GM10248 (cell line): ENCODE data around the gene ARSD.
"Not testable (repeated sequence)": the region's sequence is repeated elsewhere in the genome, so short reads cannot be mapped to it uniquely, and the experiment has no call there.

Source experiments
- CTCF ChIA-PET: fragments of 300-600 bp; sonication (Branson Sonifier 250); formaldehyde crosslinking; extraction: SDS; loops from one replicate; lab custom pipeline; 2021; ENCODE audit warnings: antibody characterized with exemption; lab: Yijun Ruan, JAX
- POLR2A ChIA-PET: fragments of 350-650 bp; sonication (Branson Sonifier 250); formaldehyde crosslinking; extraction: SDS; loops from one replicate; lab custom pipeline; 2020; ENCODE audit warnings: antibody characterized with exemption; lab: Yijun Ruan, JAX
- DNase-seq: peaks from one replicate; pipeline ENCODE4 v3.0.0; 2012; ENCODE audit errors: extremely low spot score
- CTCF ChIP-seq: IDR thresholded peaks from 2 replicates; pipeline ENCODE4 v1.5.1; 2012; ENCODE audit warnings: mild to moderate bottlenecking, low read depth; ENCODE audit errors: extremely low read depth, missing control alignments, control extremely low read depth

ARSD gene

GRCh38 chrX:2928191-2928582 is 952 bp downstream of the ARSD start:
- no peak for DNase-seq
- POLR2A ChIA-PET: no interaction called here
- CTCF ChIA-PET: no interaction called here
- no peak for TF ChIP-seq CTCF

- TF ChIP-seq CTCF: no peak
- ChIA-PET CTCF (no interaction called here), POLR2A (no interaction called here)
- DNase-seq: no peak
Measured at GRCh38 chrX:2926664-2927275, 2.4 kb downstream of the ARSD start.

DNA sequence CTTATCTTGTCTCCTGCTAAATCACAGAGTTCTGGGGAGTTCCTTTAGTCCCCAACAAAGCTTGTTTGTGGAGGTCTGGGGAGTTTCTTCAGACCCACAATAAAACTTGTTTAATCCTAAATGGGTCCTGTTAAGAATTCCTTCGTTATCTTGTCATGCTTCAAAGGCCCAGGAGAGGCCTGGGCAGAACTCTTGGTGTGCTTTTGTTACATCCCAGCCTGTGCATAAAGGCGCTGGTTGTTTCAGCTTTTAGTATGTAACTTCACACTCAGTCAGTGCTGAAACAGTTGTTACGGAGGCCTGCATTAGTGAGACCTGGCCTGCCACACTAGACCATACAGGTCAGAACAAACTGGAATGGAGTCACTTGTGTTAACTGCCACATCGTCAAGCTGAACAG is 2.9 kb downstream of the ARSD start:
- POLR2A ChIA-PET, CTCF ChIA-PET, DNase-seq: not testable (repeated sequence)

GRCh38 chrX:2924151-2924550 is 5.0 kb downstream of the ARSD start:
- ChIA-PET POLR2A (no interaction called here), CTCF (no interaction called here)
- no peak for DNase-seq
- TF ChIP-seq CTCF: no peak

GRCh38 chrX:2921750-2922149 is 7.4 kb downstream of the ARSD start:
- ChIA-PET CTCF (no interaction called here), POLR2A (no interaction called here)
- no peak for DNase-seq
- no peak for TF ChIP-seq CTCF

GRCh38 chrX:2921193-2921592 is 7.9 kb downstream of the ARSD start:
- CTCF ChIA-PET: no interaction called here
- no peak for DNase-seq
- no peak for TF ChIP-seq CTCF
- POLR2A ChIA-PET: no interaction called here

DNA sequence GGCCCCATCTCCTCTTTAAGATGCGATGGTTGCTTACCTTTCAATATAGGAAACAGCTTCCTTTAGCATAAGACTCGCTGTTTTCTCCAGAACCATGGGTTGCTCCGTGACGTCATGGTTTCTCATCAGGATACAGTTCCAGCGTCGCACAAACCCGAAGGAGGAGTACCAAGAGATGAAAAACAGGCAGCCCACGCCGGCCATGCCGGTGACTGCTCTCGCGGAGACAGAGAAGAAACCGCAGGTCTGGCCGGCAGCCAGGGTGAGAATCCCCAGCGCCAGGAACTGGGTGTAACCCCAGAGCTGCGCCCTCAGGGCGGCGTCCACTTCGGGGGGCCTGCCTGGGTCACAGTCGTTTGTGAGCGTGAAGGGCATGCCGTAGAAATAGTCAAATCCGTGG is 11.4 kb downstream of the ARSD start:
- POLR2A ChIA-PET: no interaction called here
- CTCF ChIA-PET: no interaction called here
- no peak for DNase-seq
- no peak for TF ChIP-seq CTCF
